ENCODE measurements around the gene MAPKAP1.
A peak's percentile ranks its signal among the peaks of the same experiment; 100 is the strongest.

The MAPKAP1 gene

GRCh38 chr9:125421166-125421565 is 285.8 kb downstream of the MAPKAP1 start:
- no peaks in the 10 kb centered on the region for H3K4me1 Mint-ChIP-seq
- no peak for DNase-seq (ENCODE audit: low spot score in 2 of 2)
- H3K27me3 Mint-ChIP-seq: no peaks in the 10 kb centered on the region
- H3K4me3 Mint-ChIP-seq: no peak overlapping the region
- ATAC-seq (replicated peaks; ENCODE audit: extremely low read depth, poor library complexity, severe bottlenecking): no peak
- no peaks in the 10 kb centered on the region for H3K36me3 Mint-ChIP-seq (ENCODE audit: insufficient read depth)
- no peaks in the 10 kb centered on the region for H3K9me3 Mint-ChIP-seq
- no peak overlapping the region for H3K27ac Mint-ChIP-seq (ENCODE audit: low read depth)

GRCh38 chr9:125418404-125418803 is 288.6 kb downstream of the MAPKAP1 start:
- no peaks in the 10 kb centered on the region for H3K9me3 Mint-ChIP-seq
- H3K27ac Mint-ChIP-seq (ENCODE audit: low read depth): no peak overlapping the region
- ATAC-seq (replicated peaks; ENCODE audit: extremely low read depth, poor library complexity, severe bottlenecking) (no peak), DNase-seq (ENCODE audit: low spot score in 2 of 2) (no peak)
- no peak overlapping the region for H3K4me3 Mint-ChIP-seq
- no peaks in the 10 kb centered on the region for H3K27me3 Mint-ChIP-seq
- H3K4me1 Mint-ChIP-seq: no peaks in the 10 kb centered on the region
- H3K36me3 Mint-ChIP-seq (ENCODE audit: insufficient read depth): no peaks in the 10 kb centered on the region

- Mint-ChIP-seq H3K4me3 (no peak overlapping the region), H3K27me3 (peaks cover 8% of the 10 kb centered on the region), H3K36me3 (ENCODE audit: insufficient read depth) (no peaks in the 10 kb centered on the region), H3K4me1 (no peaks in the 10 kb centered on the region), H3K27ac (ENCODE audit: low read depth) (no peak overlapping the region), H3K9me3 (no peaks in the 10 kb centered on the region)
- no peak for DNase-seq (ENCODE audit: low spot score in 2 of 2)
- ATAC-seq (replicated peaks; ENCODE audit: extremely low read depth, poor library complexity, severe bottlenecking): no peak
Observed at GRCh38 chr9:125416517-125416916, 290.5 kb downstream of the MAPKAP1 start.

- peaks cover 13% of the 10 kb centered on the region for H3K27me3 Mint-ChIP-seq
- H3K36me3 Mint-ChIP-seq (ENCODE audit: insufficient read depth): no peaks in the 10 kb centered on the region
- H3K4me1 Mint-ChIP-seq: no peaks in the 10 kb centered on the region
- no peaks in the 10 kb centered on the region for H3K9me3 Mint-ChIP-seq
- H3K4me3 Mint-ChIP-seq: no peak overlapping the region
- ATAC-seq (replicated peaks; ENCODE audit: extremely low read depth, poor library complexity, severe bottlenecking) (no peak), DNase-seq (ENCODE audit: low spot score in 2 of 2) (no peak)
- no peak overlapping the region for H3K27ac Mint-ChIP-seq (ENCODE audit: low read depth)
Observed at GRCh38 chr9:125415583-125416460, 291.2 kb downstream of the MAPKAP1 start.

- Mint-ChIP-seq H3K36me3 (ENCODE audit: insufficient read depth) (peaks cover 2% of the 10 kb centered on the region), H3K4me1 (peaks cover 13% of the 10 kb centered on the region), H3K27me3 (peaks cover 32% of the 10 kb centered on the region), H3K4me3 (no peak overlapping the region), H3K9me3 (no peaks in the 10 kb centered on the region), H3K27ac (ENCODE audit: low read depth) (no peak overlapping the region)
- ATAC-seq (replicated peaks; ENCODE audit: extremely low read depth, poor library complexity, severe bottlenecking): no peak
- DNase-seq (ENCODE audit: low spot score in 2 of 2): no peak
Observed at GRCh38 chr9:125413579-125413978, 293.4 kb downstream of the MAPKAP1 start.

- H3K4me1 Mint-ChIP-seq: peaks cover 18% of the 10 kb centered on the region
- DNase-seq (ENCODE audit: low spot score in 2 of 2) (no peak), ATAC-seq (replicated peaks; ENCODE audit: extremely low read depth, poor library complexity, severe bottlenecking) (no peak)
- H3K36me3 Mint-ChIP-seq (ENCODE audit: insufficient read depth): peaks cover 2% of the 10 kb centered on the region
- no peak overlapping the region for H3K4me3 Mint-ChIP-seq
- no peaks in the 10 kb centered on the region for H3K9me3 Mint-ChIP-seq
- H3K27ac Mint-ChIP-seq (ENCODE audit: low read depth): no peak overlapping the region
- peaks cover 40% of the 10 kb centered on the region for H3K27me3 Mint-ChIP-seq
Observed at GRCh38 chr9:125412166-125412565, 294.8 kb downstream of the MAPKAP1 start.

- ATAC-seq (replicated peaks; ENCODE audit: extremely low read depth, poor library complexity, severe bottlenecking) (no peak), DNase-seq (ENCODE audit: low spot score in 2 of 2) (no peak)
- H3K4me3 Mint-ChIP-seq: no peak overlapping the region
- H3K9me3 Mint-ChIP-seq: no peaks in the 10 kb centered on the region
- peaks cover 20% of the 10 kb centered on the region for H3K4me1 Mint-ChIP-seq
- H3K36me3 Mint-ChIP-seq (ENCODE audit: insufficient read depth): peaks cover 2% of the 10 kb centered on the region
- H3K27me3 Mint-ChIP-seq: peaks cover 49% of the 10 kb centered on the region
- no peak overlapping the region for H3K27ac Mint-ChIP-seq (ENCODE audit: low read depth)
Observed at GRCh38 chr9:125411171-125411756, 295.7 kb downstream of the MAPKAP1 start.

GRCh38 chr9:125410522-125410894 is 296.5 kb downstream of the MAPKAP1 start:
- ATAC-seq (replicated peaks; ENCODE audit: extremely low read depth, poor library complexity, severe bottlenecking): no peak

GRCh38 chr9:125409637-125410521 is 297.1 kb downstream of the MAPKAP1 start:
- no peak for ATAC-seq (replicated peaks; ENCODE audit: extremely low read depth, poor library complexity, severe bottlenecking)
- peak overlapping the region; percentile 8 for H3K4me3 Mint-ChIP-seq

More at GRCh38 chr9:125410522-125410894, 296.5 kb downstream of the MAPKAP1 start:
- H3K27me3 Mint-ChIP-seq: peaks cover 56% of the 10 kb centered on the region
- peaks cover 20% of the 10 kb centered on the region for H3K4me1 Mint-ChIP-seq
- no peak overlapping the region for H3K4me3 Mint-ChIP-seq
- no peaks in the 10 kb centered on the region for H3K9me3 Mint-ChIP-seq
- no peak overlapping the region for H3K27ac Mint-ChIP-seq (ENCODE audit: low read depth)
- DNase-seq (ENCODE audit: low spot score in 2 of 2): no peak
- H3K36me3 Mint-ChIP-seq (ENCODE audit: insufficient read depth): peaks cover 2% of the 10 kb centered on the region

GRCh38 chr9:125409217-125409636 is 297.8 kb downstream of the MAPKAP1 start:
- Mint-ChIP-seq H3K27me3 (peaks cover 56% of the 10 kb centered on the region), H3K36me3 (ENCODE audit: insufficient read depth) (peaks cover 2% of the 10 kb centered on the region), H3K27ac (ENCODE audit: low read depth) (no peak overlapping the region), H3K4me3 (peak overlapping the region; percentile 79), H3K4me1 (peaks cover 20% of the 10 kb centered on the region), H3K9me3 (no peaks in the 10 kb centered on the region)
- no peak for DNase-seq (ENCODE audit: low spot score in 2 of 2)
- no peak for ATAC-seq (replicated peaks; ENCODE audit: extremely low read depth, poor library complexity, severe bottlenecking)

More at GRCh38 chr9:125409637-125410521, 297.1 kb downstream of the MAPKAP1 start:
- Mint-ChIP-seq H3K36me3 (ENCODE audit: insufficient read depth) (peaks cover 2% of the 10 kb centered on the region), H3K4me1 (peaks cover 20% of the 10 kb centered on the region), H3K27ac (ENCODE audit: low read depth) (no peak overlapping the region), H3K9me3 (no peaks in the 10 kb centered on the region), H3K27me3 (peaks cover 56% of the 10 kb centered on the region)
- DNase-seq (ENCODE audit: low spot score in 2 of 2): no peak

- ATAC-seq (replicated peaks; ENCODE audit: extremely low read depth, poor library complexity, severe bottlenecking) (peak; percentile 75), DNase-seq (ENCODE audit: low spot score in 2 of 2) (peak; percentile 34 to 76)
- Mint-ChIP-seq H3K4me1 (peaks cover 20% of the 10 kb centered on the region), H3K27me3 (peaks cover 56% of the 10 kb centered on the region), H3K27ac (ENCODE audit: low read depth) (no peak overlapping the region), H3K9me3 (no peaks in the 10 kb centered on the region), H3K4me3 (peak overlapping the region; percentile 79), H3K36me3 (ENCODE audit: insufficient read depth) (peaks cover 2% of the 10 kb centered on the region)
Observed at GRCh38 chr9:125407974-125408900, 298.8 kb downstream of the MAPKAP1 start.

All from central memory CD8-positive, alpha-beta T cell (primary cell).